Measurements from ENCODE around the gene SCUBE1.
"Not testable (repeated sequence)": the region's sequence is repeated elsewhere in the genome, so short reads cannot be mapped to it uniquely, and the experiment has no call there.

Gene SCUBE1

DNA sequence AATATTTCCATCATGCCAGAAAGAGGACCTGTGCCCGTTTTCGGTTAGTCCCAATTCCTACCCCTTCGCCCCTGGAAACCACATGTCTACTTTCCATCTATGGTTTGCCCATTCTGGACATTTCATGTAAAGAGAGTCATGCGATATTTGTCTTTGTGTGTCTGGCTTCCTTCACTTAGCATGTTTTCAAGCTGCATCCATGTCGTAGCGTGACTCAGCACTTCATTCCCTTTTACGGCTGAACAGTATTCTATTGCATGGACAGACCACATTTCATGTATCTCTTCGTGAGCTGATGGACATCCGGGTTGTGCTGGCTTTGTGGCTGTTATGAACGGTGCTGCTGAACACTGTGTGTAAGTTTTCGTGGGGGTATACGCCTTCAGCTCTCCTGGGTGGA, 43.4 kb downstream of the SCUBE1 start:
- no peak for DNase-seq

GRCh38 chr22:43298062-43298801, 44.9 kb downstream of the SCUBE1 start:
- no peak for DNase-seq

- DNase-seq: no peak
These were observed 45.7 kb downstream of the SCUBE1 start for GRCh38 chr22:43297270-43298061.

- DNase-seq: no peak
These were observed 46.8 kb downstream of the SCUBE1 start for GRCh38 chr22:43296276-43296902.

- no peak for DNase-seq
These were observed 47.5 kb downstream of the SCUBE1 start for GRCh38 chr22:43295660-43296059.

DNA sequence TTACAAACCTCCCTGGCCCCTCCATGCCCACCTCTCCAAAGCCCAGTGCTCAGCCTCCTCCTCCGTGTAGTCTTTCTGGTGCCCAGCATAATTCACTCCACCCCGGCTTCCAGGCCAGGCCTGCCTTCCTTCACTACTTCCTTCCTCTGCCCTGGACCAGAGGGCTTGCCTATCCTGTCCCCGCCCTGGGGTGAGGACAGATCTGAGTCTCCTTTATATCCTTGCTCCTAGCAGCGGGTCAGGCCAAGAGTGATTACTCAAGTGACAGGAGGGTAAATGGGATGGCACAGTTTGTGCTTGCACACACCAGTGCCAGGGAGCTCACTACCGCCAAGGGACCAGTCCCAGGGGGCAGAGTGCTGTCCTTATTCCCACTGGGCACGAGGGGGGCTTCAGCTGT, 48.0 kb downstream of the SCUBE1 start:
- no peak for DNase-seq

GRCh38 chr22:43293655-43294392, 49.3 kb downstream of the SCUBE1 start:
- no peak for DNase-seq

GRCh38 chr22:43293259-43293654, 49.9 kb downstream of the SCUBE1 start:
- DNase-seq: no peak

- DNase-seq: no peak
These were observed 50.5 kb downstream of the SCUBE1 start for GRCh38 chr22:43292630-43293018.

DNA sequence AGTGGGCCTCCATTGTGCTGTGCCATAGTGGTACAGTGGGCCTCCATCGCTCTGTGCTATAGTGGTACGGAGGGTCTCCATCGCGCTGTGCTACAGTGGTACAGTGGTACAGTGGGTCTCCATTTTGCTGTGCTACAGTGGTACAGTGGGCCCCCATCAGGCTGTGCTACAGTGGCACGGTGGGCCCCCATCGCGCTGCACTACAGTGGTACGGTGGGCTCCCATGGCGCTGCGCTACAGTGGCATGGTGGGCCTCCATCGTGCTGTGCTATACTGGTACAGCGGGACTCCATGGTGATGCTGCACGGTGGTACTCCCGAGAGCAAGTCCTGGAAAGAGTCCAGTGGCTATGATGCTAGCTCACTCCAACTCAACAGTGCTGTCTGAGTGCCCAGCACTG, 51.8 kb downstream of the SCUBE1 start:
- DNase-seq: no peak

GRCh38 chr22:43289976-43290721, 53.0 kb downstream of the SCUBE1 start:
- DNase-seq: no peak

DNA sequence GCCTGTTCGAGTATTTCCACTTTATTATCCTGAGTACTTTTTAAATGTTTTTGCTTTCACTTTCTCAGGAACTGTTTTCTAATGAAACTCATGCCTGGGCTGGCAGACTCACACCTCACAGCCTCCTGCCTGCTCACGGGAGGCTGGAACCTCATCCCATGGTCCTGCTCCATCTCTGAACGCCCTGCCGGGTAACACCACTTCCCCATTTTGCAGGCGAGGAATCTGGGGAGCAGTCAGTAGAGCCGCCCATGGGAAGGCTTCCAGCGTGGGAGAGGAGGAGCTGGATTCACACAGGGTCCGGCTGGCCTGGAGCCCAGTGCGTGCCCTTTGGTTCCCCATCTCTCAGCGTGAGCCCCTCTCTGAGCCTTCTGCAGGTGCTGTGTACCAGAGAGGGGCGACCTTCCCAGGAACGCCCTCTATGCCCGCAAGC, 53.6 kb downstream of the SCUBE1 start:
- no peak for DNase-seq

GRCh38 chr22:43288807-43289420, 54.3 kb downstream of the SCUBE1 start:
- no peak for DNase-seq

GRCh38 chr22:43288378-43288777, 54.8 kb downstream of the SCUBE1 start:
- DNase-seq: no peak

- DNase-seq: no peak
These were observed 55.7 kb downstream of the SCUBE1 start for GRCh38 chr22:43287441-43287840.

- no peak for DNase-seq
These were observed 61.8 kb downstream of the SCUBE1 start for GRCh38 chr22:43281394-43281793.

DNA sequence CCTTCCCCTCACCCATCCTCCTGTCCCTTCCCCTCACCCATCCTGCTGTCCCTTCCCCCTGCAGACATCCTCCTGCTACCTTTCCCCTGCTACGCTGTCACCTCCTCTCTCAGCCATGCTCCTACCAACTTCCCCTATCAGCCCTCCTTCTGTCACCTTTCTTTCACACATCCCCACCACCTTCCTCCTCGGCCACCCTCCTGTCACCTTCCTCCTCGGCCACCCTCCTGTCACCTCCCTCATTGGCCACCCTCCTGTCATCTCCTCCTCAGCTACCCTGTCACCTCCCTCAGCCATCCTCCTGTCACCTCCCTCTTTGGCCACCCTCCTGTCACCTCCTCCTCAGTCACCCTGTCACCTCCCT, 62.7 kb downstream of the SCUBE1 start:
- not testable (repeated sequence) for DNase-seq

DNA sequence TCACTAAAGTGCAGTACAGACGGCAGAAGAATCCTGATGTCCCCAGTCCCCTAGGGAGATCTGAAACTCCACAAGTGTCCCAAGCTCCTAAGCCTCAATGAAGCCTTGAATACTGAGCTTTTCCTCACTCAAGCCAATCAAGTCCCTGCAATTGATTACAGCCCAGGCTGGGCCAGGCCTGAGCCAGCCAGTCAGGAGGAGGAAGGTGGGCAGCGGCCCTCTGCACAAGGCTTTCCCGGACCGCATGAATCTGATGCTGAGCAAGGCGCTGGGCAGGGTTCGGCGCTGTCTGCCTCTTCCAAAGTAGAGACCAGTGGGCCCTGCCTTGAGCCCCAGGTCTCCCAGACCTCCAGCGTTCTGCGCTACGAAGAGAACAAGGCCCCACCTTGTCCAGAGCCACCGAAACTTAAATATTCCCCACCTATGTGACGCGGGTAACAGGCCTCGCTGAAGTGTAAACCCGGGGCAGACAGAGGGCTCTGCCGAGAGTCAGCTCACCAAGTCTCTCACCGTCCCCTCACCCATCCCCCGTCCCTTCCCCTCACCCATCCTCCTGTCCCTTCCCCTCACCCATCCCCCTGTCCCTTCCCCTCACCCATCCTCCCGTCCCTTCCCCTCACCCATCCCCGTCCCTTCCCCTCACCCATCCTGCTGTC, 63.2 kb downstream of the SCUBE1 start:
- DNase-seq: no peak

- no peak for DNase-seq
These were observed 65.1 kb downstream of the SCUBE1 start for GRCh38 chr22:43277987-43278601.

DNA sequence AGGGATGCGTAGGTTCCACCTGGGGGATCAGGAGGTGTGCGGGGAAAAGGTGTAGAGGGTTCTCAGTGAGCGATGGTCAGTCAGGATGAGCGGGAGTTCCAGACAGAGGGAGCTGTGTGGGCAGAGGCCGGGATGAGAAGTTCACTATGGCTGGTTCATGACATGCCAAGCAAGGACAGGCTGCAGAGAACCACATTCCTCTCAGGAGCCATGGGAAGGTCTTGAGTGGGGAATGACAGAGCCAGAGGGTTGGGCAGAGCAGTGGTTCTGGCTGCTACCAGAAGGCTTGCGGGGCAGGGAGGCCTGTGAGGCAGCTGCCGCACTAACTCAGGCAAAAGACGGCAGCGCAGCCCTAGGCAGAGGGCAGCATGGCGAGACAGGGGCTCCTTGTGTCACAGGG, 66.1 kb downstream of the SCUBE1 start:
- DNase-seq: no peak

DNA sequence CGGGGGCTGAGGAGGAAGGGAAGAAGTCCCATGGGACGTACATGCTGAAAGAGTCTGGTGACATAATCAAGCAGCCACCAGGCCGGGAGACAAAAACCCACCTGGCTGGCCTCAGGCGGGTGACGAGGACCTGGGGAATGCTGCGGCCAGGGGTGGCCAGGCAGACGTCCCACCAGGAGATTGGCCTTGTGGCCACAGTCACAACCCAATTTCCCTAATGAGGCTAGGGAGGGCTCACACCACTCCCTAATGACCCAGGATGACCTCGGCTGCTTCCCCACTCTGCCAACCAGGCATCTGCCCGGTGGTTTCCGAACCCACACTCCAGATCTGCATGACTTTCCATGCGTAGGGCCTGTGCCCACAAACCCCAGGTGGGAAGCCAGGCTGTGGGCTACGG, 66.9 kb downstream of the SCUBE1 start:
- no peak for DNase-seq
